Mesenteric fat pad (tissue), 1 donor: Measurements from ENCODE around the gene SLC1A2. TPM values are rescaled to one million over a fixed set of nuclear protein-coding genes. Genes with fewer than 3 reads are reported as not detected.

Experiments
- total RNA-seq: library from RNA; stranded (reverse); fragmentation: NEBNext Ultra II Directional; extraction: Animal tissue kit (Norgen Biotek cat#: 25700); gene quantifications from one replicate; pipeline ENCODE4 v1.2.1, GENCODE V29; 2021
- donor health status: DM: yes; HTN: yes; CAD: no.

The SLC1A2 gene
- total RNA-seq, 1 donor from 2014 or later: 1.3 TPM

Other genes starting within 250 kb of the SLC1A2 start
- gene PAMR1, start 106.1 kb upstream of the SLC1A2 start, total RNA-seq: 30.8 TPM
- 28.8 TPM for gene FJX1, start 198.9 kb upstream of the SLC1A2 start, total RNA-seq
- 74.0 TPM for gene TRIM44, start 243.2 kb upstream of the SLC1A2 start, total RNA-seq